ENCODE results near the gene AHI1. TPM values are rescaled to one million over a fixed set of nuclear protein-coding genes. Genes with fewer than 3 reads are reported as not detected.

AHI1 gene
- total and polyA plus RNA-seq, 8 donors: 3.7 to 89.9 (median 49.5) TPM

GRCh38 chr6:135410856-135411255 lies 86.7 kb downstream of the AHI1 start:
- Histone ChIP-seq H3K9me3 (no peaks in the 10 kb centered on the region), H3K4me3 (no peak overlapping the region), H3K27me3 (no peaks in the 10 kb centered on the region), H3K27ac (no peak overlapping the region), H3K36me3 (peaks cover 0 to 33% (median 31%) of the 10 kb centered on the region in 4 donors), H3K4me1 (no peaks in the 10 kb centered on the region)
- no peak for DNase-seq
- no peak for TF ChIP-seq POLR2AphosphoS5 (IDR thresholded peaks at IDR 0.05)
- 87 to 96% (median 94%) methylated on average over 2 of the region's 2 CpGs for WGBS, 5 donors
- intact Hi-C loops (cut with DNase I; ENCODE audit: low total_unique reads): no loop called here

GRCh38 chr6:135403584-135403983 lies 94.0 kb downstream of the AHI1 start:
- intact Hi-C loops (cut with DNase I; ENCODE audit: low total_unique reads): no loop called here
- Histone ChIP-seq H3K27ac (no peak overlapping the region), H3K4me3 (no peak overlapping the region), H3K9me3 (no peaks in the 10 kb centered on the region), H3K36me3 (peaks cover 0 to 52% (median 46%) of the 10 kb centered on the region in 4 donors), H3K27me3 (no peaks in the 10 kb centered on the region), H3K4me1 (no peaks in the 10 kb centered on the region)
- TF ChIP-seq EP300 (IDR thresholded peaks at IDR 0.05) (no peak), POLR2AphosphoS5 (IDR thresholded peaks at IDR 0.05) (no peak), POLR2A (IDR thresholded peaks at IDR 0.05) (no peak), CTCF (IDR thresholded peaks at IDR 0.05) (no peak)
- WGBS, 5 donors: 70 to 84% (median 76%) methylated on average over 3 of the region's 3 CpGs
- DNase-seq: no peak

GRCh38 chr6:135402311-135402710 lies 95.2 kb downstream of the AHI1 start:
- Histone ChIP-seq H3K4me1 (no peaks in the 10 kb centered on the region), H3K27me3 (no peaks in the 10 kb centered on the region), H3K27ac (no peak overlapping the region), H3K9me3 (no peaks in the 10 kb centered on the region), H3K4me3 (no peak overlapping the region), H3K36me3 (peaks cover 0 to 52% (median 45%) of the 10 kb centered on the region in 4 donors)
- DNase-seq: no peak
- TF ChIP-seq POLR2A (IDR thresholded peaks at IDR 0.05) (no peak), CTCF (IDR thresholded peaks at IDR 0.05) (no peak), POLR2AphosphoS5 (IDR thresholded peaks at IDR 0.05) (no peak), EP300 (IDR thresholded peaks at IDR 0.05) (no peak)
- 85 to 100% (median 96%) methylated on average over 1 of the region's 1 CpG for WGBS, 5 donors
- intact Hi-C loops (cut with DNase I; ENCODE audit: low total_unique reads): no loop called here

GRCh38 chr6:135397172-135397952 lies 100.2 kb downstream of the AHI1 start:
- Histone ChIP-seq H3K27me3 (no peaks in the 10 kb centered on the region), H3K36me3 (peaks cover 0 to 16% (median 14%) of the 10 kb centered on the region in 4 donors), H3K27ac (no peak overlapping the region), H3K4me3 (no peak overlapping the region), H3K9me3 (no peaks in the 10 kb centered on the region), H3K4me1 (no peaks in the 10 kb centered on the region)
- TF ChIP-seq POLR2A (IDR thresholded peaks at IDR 0.05) (no peak), EP300 (IDR thresholded peaks at IDR 0.05) (no peak), POLR2AphosphoS5 (IDR thresholded peaks at IDR 0.05) (no peak), CTCF (IDR thresholded peaks at IDR 0.05) (no peak)
- no peak for DNase-seq
- WGBS, 5 donors: 77 to 89% (median 83%) methylated on average over 5 of the region's 5 CpGs
- intact Hi-C loops (cut with DNase I; ENCODE audit: low total_unique reads): no loop called here

GRCh38 chr6:135395136-135395535 lies 102.4 kb downstream of the AHI1 start:
- Histone ChIP-seq H3K27me3 (no peaks in the 10 kb centered on the region), H3K4me3 (no peak overlapping the region), H3K9me3 (no peaks in the 10 kb centered on the region), H3K27ac (no peak overlapping the region), H3K36me3 (peaks cover 0 to 24% (median 14%) of the 10 kb centered on the region in 4 donors), H3K4me1 (no peaks in the 10 kb centered on the region)
- TF ChIP-seq POLR2AphosphoS5 (IDR thresholded peaks at IDR 0.05) (no peak), EP300 (IDR thresholded peaks at IDR 0.05) (no peak), CTCF (IDR thresholded peaks at IDR 0.05) (no peak), POLR2A (IDR thresholded peaks at IDR 0.05) (no peak)
- DNase-seq: no peak
- intact Hi-C loops (cut with DNase I; ENCODE audit: low total_unique reads): no loop called here

Measured in stomach (tissue), 9 donors.